Mesenteric fat pad (tissue), 1 donor: ENCODE data around the gene RPS6KA5. TPM values are rescaled to one million over a fixed set of nuclear protein-coding genes. Genes with fewer than 3 reads are reported as not detected.
"Not testable (repeated sequence)": the region's sequence is repeated elsewhere in the genome, so short reads cannot be mapped to it uniquely, and the experiment has no call there.

Experiments
- DNase-seq: peaks from one replicate; pipeline ENCODE4 v3.0.0-alpha.2; 2020; ENCODE audit warnings: low spot score
- total RNA-seq: library from RNA; stranded (reverse); fragmentation: NEBNext Ultra II Directional; extraction: Animal tissue kit (Norgen Biotek cat#: 25700); gene quantifications from one replicate; pipeline ENCODE4 v1.2.1, GENCODE V29; 2021
- donor health status: DM: yes; HTN: yes; CAD: no.

The RPS6KA5 gene
- total RNA-seq, 1 donor from 2014 or later = 3.2 TPM

DNA sequence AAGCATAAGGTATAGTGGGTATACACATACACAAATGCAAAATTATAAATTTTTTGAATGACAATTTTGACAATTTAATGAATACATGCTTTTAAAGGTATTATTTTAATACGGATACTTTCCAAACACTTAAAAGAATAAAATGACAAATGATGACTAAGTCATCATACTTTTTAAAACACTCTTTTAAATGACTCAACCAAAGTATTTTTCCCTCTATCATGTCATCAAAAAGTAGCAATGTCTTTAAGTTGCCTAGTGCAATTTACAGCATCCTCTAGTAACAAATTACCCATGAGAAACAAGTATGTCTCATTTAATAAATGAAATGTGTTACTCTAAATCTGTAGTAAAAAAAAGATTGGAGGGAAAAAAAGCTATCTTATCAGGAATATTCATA lies 73.3 kb downstream of the RPS6KA5 start:
- DNase-seq = no peak

DNA sequence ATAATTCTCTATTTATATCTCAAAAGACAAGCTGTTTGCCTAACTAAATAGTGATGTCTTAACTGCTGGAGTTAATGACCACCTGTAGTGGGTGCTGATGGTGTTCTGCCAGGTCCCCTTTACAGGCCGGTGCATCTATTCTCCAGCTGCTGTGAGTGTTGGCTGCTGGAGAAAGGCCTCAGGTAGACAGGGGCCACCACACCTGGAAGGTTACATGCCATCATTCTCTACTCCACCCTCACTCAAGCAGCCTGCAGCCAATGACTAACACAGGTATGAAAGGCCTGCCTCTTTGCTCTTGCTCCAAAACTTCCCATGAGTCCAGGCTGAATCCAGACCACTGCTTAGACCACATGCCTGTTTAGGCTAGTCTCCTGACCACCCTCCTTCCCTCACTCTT lies 73.9 kb downstream of the RPS6KA5 start:
- no peak for DNase-seq

DNA sequence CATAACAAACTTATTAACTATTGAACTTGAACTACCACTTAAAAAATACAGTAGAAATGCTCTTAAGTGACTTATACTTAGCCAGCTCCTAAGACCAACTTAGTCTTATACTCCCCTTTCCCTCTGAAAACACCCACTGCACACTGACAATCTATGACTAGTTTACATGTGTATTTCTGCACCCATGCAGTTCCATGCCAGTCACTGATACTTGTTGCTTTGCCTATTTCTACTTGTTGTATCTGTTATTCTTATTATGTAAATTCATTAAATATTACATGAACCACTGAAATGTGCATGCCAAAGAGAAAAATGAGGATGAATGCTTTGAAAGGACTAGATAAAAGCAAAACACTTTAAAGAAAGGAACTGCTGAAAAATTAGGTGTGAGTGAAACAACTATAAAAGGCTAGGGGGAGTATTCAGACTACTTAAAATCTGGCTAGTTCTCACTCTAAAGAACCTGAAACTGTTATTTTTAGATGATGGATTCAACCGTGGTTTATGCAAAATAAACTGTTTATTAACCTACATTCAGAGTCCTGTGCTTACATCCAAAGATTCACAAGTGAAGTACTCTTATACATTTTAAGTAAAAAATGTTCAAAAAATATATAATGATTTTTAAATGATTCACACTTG lies 74.7 kb downstream of the RPS6KA5 start:
- no peak for DNase-seq

DNA sequence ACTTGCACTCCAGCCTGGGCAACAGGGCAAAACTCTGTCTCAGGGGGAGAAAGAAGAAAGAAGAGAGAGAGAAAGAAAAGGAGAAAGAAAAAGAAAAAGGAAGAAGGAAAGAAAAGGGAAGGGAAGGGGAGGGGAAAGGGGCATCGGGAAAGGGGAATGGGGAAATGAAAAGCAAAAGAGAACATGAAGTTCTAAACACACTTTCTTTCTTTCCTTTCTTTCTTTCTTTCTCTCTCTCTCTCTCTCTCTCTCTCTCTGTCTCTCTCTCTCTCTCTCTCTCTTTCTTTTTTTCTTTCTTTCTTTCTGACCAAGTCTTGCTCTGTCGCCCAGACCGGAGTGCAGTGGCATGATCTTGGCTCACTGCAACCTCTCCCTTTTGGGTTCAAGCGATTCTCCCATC lies 76.9 kb downstream of the RPS6KA5 start:
- no peak for DNase-seq

DNA sequence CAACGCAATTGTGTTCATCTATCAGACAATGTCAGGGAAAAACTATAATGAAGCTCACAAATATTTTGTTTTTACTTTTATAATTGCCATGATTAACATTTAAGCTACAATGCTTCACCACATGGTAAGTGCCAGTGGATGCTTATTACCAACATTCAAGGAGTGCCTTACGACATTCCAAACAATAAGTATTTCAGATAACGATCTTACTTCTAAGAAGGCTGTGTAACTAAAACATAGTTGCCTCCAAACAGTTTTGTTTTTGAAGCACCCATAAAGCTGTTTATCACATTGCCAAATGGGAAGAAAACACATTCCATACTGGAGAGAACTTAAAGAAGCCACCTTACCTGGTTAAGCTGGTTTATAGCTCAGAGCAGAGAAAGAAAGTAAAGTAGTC lies 78.8 kb downstream of the RPS6KA5 start:
- no peak for DNase-seq

DNA sequence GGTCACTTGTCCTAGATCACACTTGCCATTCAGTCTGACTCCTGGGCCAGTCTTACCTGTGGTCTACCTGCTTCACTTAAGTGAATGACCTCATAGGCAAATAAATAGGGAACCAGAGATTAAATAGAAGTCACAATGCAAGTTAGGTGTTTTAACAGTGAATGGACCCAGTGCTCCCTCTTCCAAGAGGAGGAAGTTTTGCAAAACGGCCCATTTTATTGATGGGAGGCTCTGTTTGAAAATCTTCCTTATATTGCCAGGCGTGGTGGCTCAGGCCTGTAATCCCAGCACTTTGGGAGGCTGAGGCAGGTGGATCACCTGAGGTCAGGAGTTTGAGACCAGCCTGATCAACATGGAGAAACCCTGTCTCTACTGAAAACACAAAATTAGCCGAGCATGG lies 79.8 kb downstream of the RPS6KA5 start:
- DNase-seq = not testable (repeated sequence)

DNA sequence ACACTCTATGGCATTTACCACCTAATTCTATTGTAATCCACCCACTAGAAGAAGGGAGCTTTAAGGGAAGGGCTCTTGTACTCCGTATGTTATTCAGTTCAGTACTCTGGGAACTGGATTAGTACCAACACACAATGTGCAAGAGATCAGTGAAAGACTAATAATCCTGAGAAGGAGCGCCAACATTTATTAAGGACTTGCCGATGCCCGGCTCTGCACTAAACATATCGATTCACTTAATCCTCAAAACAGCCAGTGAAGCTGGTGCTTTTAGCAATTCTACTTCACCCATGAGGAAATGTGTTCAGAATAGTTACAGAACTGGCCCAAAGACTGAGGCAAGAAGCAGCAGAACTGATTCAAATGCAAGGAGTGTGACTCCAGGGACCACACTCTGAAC lies 80.9 kb downstream of the RPS6KA5 start:
- no peak for DNase-seq

- DNase-seq = no peak
Observed at GRCh38 chr14:90976101-90976500, 84.3 kb downstream of the RPS6KA5 start.

DNA sequence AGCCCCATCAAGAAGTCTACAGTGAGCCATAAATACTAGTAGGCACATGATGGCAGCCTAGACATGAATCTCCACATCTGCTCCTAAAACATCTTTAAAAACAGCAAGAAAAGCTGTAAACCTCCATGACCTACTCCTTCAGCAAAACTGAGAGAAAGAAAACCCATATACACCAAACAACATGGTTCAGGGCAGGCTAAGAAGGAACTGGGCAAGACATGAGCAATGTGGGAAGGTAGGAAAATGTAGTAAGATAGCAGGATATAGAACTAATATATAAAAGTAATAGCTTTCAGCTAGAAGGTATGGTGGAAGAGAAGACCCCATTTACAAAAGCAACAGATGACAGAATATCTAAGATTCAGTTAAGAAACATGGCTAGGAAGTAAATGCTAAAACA lies 88.8 kb downstream of the RPS6KA5 start:
- DNase-seq = no peak

- DNase-seq = no peak
Observed at GRCh38 chr14:90970167-90970600, 90.3 kb downstream of the RPS6KA5 start.

DNA sequence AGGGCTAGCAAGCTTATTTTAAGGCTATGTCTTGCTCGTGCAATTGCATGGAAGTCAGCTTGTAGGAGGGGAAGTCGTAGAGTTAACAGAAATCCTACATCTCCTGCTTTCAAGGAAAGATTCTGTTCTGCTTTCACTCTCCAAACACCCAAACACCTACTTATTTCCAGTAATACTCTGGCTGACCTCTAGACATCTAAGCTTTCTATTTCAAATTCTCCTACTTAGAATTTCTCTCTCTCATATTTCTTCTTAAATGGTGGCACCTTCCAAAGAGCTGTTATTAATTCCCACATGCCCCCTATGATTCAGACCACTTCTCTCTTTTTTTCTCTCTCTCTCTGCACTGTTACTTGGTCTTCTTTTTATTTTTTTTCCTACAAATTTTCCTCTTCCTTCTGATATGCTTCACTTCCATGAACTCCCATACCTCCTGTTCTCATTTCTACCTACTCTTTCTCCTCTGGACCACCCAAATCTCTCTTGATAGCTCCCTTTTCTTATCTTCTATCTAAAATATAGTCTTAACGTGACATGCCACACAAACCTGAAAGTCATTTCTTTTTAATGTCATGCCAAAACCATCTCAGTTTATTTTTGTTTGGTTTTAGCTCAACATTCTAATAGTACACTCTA lies 90.8 kb downstream of the RPS6KA5 start:
- DNase-seq = no peak

- no peak for DNase-seq
Observed at GRCh38 chr14:90968025-90968424, 92.4 kb downstream of the RPS6KA5 start.

DNA sequence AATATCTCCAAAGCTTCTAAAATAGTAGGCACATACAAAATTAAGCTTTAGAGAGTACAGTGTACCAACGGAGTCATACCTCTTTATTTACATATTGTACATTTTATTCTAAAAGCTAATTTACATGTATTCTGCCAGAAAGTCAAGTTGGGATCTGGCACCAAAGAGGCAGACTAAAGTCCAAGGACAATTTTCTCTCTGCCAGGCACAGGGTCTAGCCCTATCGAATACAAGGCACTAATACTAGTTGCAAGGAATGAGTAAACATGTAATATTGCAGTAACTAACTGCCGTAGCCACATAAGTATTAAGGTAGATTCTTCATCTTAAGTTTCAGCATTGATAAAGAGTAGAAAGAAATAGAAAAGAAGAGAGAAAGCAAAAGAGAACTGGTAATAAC lies 93.9 kb downstream of the RPS6KA5 start:
- DNase-seq = no peak

DNA sequence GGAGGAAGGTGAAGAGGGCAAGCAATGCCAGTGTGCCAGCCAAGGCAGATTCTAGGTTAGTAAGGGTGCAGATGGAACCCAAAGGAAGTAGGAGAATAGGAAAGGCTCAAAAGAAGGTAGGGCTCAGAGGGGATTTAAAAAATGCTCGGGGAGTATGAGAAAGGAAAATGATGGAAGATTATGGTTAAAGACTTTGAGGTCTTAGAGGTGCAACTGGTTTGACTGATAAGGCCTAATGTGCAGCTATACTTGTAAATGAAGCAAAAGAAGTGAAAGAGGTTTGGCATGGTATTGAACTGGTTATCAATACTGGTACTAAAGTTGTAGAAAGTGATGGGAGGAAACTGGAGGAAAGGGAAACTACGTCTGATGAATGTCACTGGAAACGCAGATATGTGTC lies 94.7 kb downstream of the RPS6KA5 start:
- no peak for DNase-seq

- DNase-seq = no peak
Observed at GRCh38 chr14:90963343-90963742, 97.1 kb downstream of the RPS6KA5 start.

DNA sequence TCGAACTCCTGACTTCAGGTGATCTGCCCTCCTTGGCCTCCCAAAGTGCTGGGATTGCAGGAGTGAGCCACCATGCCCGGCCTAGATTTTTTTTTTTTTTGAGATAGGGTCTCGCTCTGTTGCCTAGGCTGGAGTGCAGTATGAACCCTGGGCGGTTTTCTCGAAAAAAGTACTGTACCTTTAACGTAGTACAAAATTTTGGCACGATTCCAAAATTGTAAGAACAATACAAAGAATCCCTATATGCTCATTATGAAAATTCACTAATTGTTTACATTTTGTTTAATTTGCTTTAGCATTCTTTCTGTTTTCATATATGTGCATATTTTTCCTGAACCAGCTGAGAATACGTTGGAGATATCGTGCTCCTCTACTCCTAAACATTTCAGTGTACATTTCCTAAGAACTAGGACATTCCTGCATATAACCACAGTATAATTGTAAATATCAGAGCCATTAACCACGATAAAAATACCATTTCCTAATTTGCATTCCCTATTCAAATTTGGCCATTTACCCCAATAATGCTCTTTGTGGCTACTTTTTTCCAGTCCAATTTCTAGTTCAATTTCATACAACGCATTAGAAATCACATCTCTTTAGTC lies 97.8 kb downstream of the RPS6KA5 start:
- DNase-seq = no peak

GRCh38 chr14:90960818-90961217 lies 99.6 kb downstream of the RPS6KA5 start:
- DNase-seq = no peak

DNA sequence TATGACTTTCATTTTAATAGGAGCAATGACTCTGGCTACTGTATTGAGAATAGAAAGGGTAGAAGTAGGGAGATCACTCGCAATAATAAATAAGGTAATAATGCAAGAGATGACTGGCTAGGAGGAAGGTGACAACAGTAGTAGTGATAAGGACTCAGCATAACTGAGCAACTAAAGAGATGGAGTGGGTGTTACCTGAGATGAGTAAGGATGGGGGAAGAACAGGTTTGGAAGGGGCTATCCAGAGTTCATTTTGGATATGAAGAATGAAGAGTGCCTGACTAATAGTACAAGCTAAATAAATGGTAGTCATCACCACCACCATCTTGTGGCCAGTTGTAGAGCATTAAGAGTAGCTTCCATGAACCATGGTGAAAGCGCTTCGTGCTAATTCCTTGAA lies 101.1 kb downstream of the RPS6KA5 start:
- DNase-seq = no peak

DNA sequence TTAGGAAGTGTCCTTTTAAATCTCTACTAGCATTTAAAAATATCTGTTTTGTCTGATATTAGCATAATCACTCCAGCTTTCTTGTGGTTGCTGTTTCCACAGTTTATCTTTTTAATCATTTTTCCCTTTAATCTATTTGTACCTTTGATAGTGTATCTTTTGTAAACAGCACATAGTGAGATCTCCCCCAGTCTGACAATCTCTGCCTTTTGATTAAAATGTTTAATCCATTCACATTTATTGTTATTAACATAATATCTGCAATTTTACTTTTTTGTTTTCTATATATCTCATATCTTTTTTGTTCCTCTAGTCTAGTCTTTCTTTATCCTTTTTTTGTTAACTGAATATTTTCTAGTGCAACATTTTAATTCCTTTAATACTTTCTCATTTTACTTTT lies 104.2 kb downstream of the RPS6KA5 start:
- DNase-seq = no peak

- not testable (repeated sequence) for DNase-seq
Observed at GRCh38 chr14:90953643-90954042, 106.8 kb downstream of the RPS6KA5 start.

GRCh38 chr14:90943367-90943766 lies 117.1 kb downstream of the RPS6KA5 start:
- DNase-seq = no peak

DNA sequence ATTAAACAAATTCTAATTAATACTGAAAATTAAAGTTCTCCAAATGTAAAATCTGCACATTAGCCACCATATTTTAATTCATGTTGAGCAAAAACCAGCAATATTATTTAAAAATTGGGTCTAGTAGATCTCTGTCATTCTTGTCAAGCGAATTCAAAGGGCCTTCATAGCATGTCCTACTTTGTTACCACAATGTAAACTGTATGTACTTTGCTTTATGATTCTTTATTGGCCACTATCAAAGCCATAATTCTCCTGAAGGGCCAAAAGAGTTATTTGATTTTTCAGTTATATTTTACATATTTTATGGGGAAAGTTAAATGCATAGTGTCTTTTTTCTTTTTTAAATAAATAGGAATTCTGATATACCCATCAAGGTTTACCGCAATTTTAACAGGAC lies 117.9 kb downstream of the RPS6KA5 start:
- DNase-seq = no peak

DNA sequence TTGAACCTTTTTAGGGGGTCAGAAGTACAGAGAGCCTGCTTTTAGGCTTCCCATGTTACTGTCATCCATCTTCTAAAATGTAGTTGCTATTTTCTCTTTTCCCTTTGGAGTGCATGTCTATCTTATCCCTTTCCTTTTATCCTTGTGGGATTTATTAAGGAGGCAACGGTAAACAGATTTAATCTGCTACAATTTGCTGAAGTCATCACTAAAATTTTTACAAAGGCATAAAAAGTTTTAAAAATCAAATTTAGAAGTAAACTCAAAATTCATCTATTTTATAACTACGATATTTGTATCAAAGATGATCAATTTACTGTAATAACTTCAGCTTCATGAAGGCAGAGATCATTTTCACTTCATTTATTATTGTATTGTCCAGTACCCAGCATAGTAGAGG lies 118.7 kb downstream of the RPS6KA5 start:
- no peak for DNase-seq
